GM23338 (cell line): ENCODE measurements around the gene BLACAT1. TPM values are rescaled to one million over a fixed set of nuclear protein-coding genes. Genes with fewer than 3 reads are reported as not detected.

Experiments
- ATAC-seq: fragments of 200-7000 bp; cut with Tn5 transposase; 3 replicates; pipeline ENCODE4 v1.9.1; 2020
- DNase-seq: peaks from one replicate; pipeline ENCODE4 v3.0.0-alpha.2; 2015; ENCODE audit warnings: low spot score
- H2AFZ ChIP-seq: fragments of 200-600 bp; sonication (generic); 2 replicates; pipeline ENCODE4 v1.8.0; 2016; ENCODE audit warnings: antibody characterized with exemption, mild to moderate bottlenecking, moderate library complexity
- H3F3A ChIP-seq: fragments of 200-600 bp; sonication (generic); replicated peaks from 2 replicates; pipeline ENCODE4 v1.8.0; 2017; ENCODE audit warnings: antibody characterized with exemption, mixed run types, low read depth
- H3K27ac ChIP-seq: fragments of 200-600 bp; sonication (generic); 2 replicates; pipeline ENCODE4 v1.6.1; 2016; ENCODE audit warnings: low read depth
- H3K27me3 ChIP-seq: fragments of 200-600 bp; sonication (generic); 2 replicates; pipeline ENCODE4 v1.8.0; 2016; ENCODE audit warnings: mild to moderate bottlenecking, mixed run types, moderate library complexity; ENCODE audit not compliant: insufficient read depth
- H3K36me3 ChIP-seq: fragments of 200-600 bp; sonication (generic); 2 replicates; pipeline ENCODE4 v1.8.0; 2016; ENCODE audit warnings: mild to moderate bottlenecking; ENCODE audit not compliant: insufficient read depth
- H3K4me1 ChIP-seq: fragments of 200-600 bp; sonication (generic); 2 replicates; pipeline ENCODE4 v1.8.0; 2016; ENCODE audit warnings: mild to moderate bottlenecking, moderate library complexity; ENCODE audit not compliant: insufficient read depth
- H3K4me2 ChIP-seq: fragments of 200-600 bp; sonication (generic); 2 replicates; pipeline ENCODE4 v1.7.1; 2017; ENCODE audit warnings: mixed run types
- H3K4me3 ChIP-seq: fragments of 200-600 bp; sonication (generic); 2 replicates; pipeline ENCODE4 v1.6.1; 2016; ENCODE audit warnings: mixed run types
- H3K79me2 ChIP-seq: fragments of 200-600 bp; sonication (generic); replicated peaks from 2 replicates; pipeline ENCODE4 v1.8.0; 2017; ENCODE audit warnings: mild to moderate bottlenecking; ENCODE audit not compliant: insufficient read depth
- H3K9me2 ChIP-seq: fragments of 200-600 bp; sonication (generic); 2 replicates; pipeline ENCODE4 v1.8.0; 2017; ENCODE audit not compliant: insufficient read depth
- H4K20me1 ChIP-seq: fragments of 200-600 bp; sonication (generic); replicated peaks from 2 replicates; pipeline ENCODE4 v1.8.0; 2017; ENCODE audit warnings: mild to moderate bottlenecking; ENCODE audit not compliant: insufficient read depth
- H3K27ac Mint-ChIP-seq: 2 replicates; pipeline ENCODE4 v1.8.0; 2020; ENCODE audit warnings: inconsistent platforms, mild to moderate bottlenecking, moderate library complexity, mixed read lengths
- H3K27me3 Mint-ChIP-seq: 3 replicates; pipeline ENCODE4 v1.8.0; 2022; ENCODE audit warnings: low read depth, mild to moderate bottlenecking, moderate library complexity, mixed read lengths, inconsistent platforms; ENCODE audit not compliant: insufficient read depth, poor library complexity
- H3K36me3 Mint-ChIP-seq: 3 replicates; pipeline ENCODE4 v1.8.0; 2021; ENCODE audit warnings: low read depth, mild to moderate bottlenecking, inconsistent platforms, moderate library complexity, mixed read lengths
- H3K4me1 Mint-ChIP-seq: 3 replicates; pipeline ENCODE4 v1.8.0; 2020; ENCODE audit warnings: mild to moderate bottlenecking, inconsistent platforms, mixed read lengths
- H3K4me3 Mint-ChIP-seq: 3 replicates; pipeline ENCODE4 v1.8.0; 2021; ENCODE audit warnings: moderate library complexity, mild to moderate bottlenecking, inconsistent platforms, mixed read lengths
- H3K9me3 Mint-ChIP-seq: 3 replicates; pipeline ENCODE4 v1.8.0; 2020; ENCODE audit warnings: moderate library complexity, mild to moderate bottlenecking, inconsistent platforms, mixed read lengths
- EZH2 ChIP-seq: fragments of 200-600 bp; sonication (generic); IDR thresholded peaks from one replicate; pipeline ENCODE4 v1.8.0; 2017; ENCODE audit warnings: antibody characterized with exemption, mild to moderate bottlenecking, low read depth; ENCODE audit not compliant: unreplicated experiment
- EZH2phosphoT487 ChIP-seq: fragments of 200-600 bp; sonication (generic); IDR thresholded peaks from one replicate; pipeline ENCODE4 v1.8.1; 2018; ENCODE audit warnings: antibody characterized with exemption; ENCODE audit not compliant: unreplicated experiment
- JUNB ChIP-seq: IDR thresholded peaks from one replicate; pipeline ENCODE4 v1.6.1; 2016; ENCODE audit warnings: antibody characterized with exemption; ENCODE audit not compliant: unreplicated experiment
- NANOG ChIP-seq: IDR thresholded peaks from 2 replicates; pipeline ENCODE4 v1.6.1; 2016; ENCODE audit warnings: antibody characterized with exemption, borderline replicate concordance
- POLR2AphosphoS5 ChIP-seq: IDR thresholded peaks from 2 replicates; pipeline ENCODE4 v1.6.1; 2016; ENCODE audit warnings: antibody characterized with exemption, low read depth
- STAT1 ChIP-seq: IDR thresholded peaks from one replicate; pipeline ENCODE4 v1.6.1; 2016; ENCODE audit warnings: antibody characterized with exemption; ENCODE audit not compliant: unreplicated experiment
- ZNF114 ChIP-seq: fragments of 250-450 bp; sonication (Bioruptor Pico); IDR thresholded peaks from 2 replicates; pipeline ENCODE4 v1.5.0; 2020; ENCODE audit warnings: mild to moderate bottlenecking, moderate library complexity
- ZNF331 ChIP-seq: fragments of 250-450 bp; sonication (Bioruptor Pico); IDR thresholded peaks from 2 replicates; pipeline ENCODE4 v1.5.0; 2020; ENCODE audit warnings: low read depth, mild to moderate bottlenecking, moderate library complexity
- polyA plus RNA-seq: library from polyadenylated mRNA; unstranded; fragments of >200 nt; fragmentation: Nextera tagmentation; extraction: Ambion mirVana; gene quantifications from 2 replicates; pipeline ENCODE4 v1.2.1, GENCODE V29; 2016
- total RNA-seq: library from RNA; depleted of rRNA; stranded (reverse); fragments of >200 nt; shearing (Covaris generic); gene quantifications from 2 replicates; pipeline ENCODE4 v1.2.3, GENCODE V29; 2014
- TF ChIP-seq, protein P1 (sequence below): IDR thresholded peaks from one replicate; pipeline ENCODE4 v1.6.1; 2018; ENCODE audit warnings: antibody characterized with exemption; ENCODE audit not compliant: unreplicated experiment
- TF ChIP-seq, protein P2 (sequence below), 2 experiments: fragments of 200-600 bp in 1 of 2; sonication (generic) in 1 of 2; conservative IDR thresholded peaks; 2 replicates each; pipeline versions ENCODE4 v1.5.1 to v1.6.1; 2016 to 2017; ENCODE audit warnings: antibody characterized with exemption in 2 of 2, low read depth in 2 of 2, mild to moderate bottlenecking in 2 of 2, moderate library complexity in 1 of 2
- TF ChIP-seq, protein P3 (sequence below): fragments of 250-450 bp; sonication (Bioruptor Pico); IDR thresholded peaks from 2 replicates; pipeline ENCODE4 v1.5.0; 2020; ENCODE audit warnings: mild to moderate bottlenecking, moderate library complexity

Gene BLACAT1
- total and polyA plus RNA-seq, 2 experiments from 2014 or later = 1.6 to 6.2 TPM

DNA sequence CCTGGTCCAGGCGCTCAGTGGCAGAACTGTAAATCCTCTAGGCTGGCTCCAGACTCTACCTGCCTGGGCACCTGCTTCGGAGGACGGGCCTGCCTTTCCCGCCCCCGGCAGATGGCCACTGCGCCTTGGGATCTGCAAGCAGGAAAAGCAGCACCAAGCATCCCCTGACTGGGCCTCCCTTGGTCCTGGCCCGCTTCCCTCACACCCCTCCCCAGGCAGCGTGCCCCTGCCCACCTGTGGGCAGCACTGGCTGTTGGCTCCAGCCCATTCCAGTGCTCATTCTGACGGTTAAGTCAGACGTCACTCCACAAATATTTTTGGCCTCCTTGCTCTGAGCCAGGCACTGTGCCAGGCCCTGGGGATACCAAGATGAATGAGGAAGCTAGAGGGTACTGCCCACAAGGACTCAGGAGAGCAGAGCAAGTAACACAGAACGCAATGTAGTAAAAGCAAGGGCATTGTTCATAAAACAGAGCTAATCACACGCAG lies 22.0 kb upstream of the BLACAT1 start:
- Histone ChIP-seq H3K4me3 (no peak overlapping the region), H3K9me2 (no peaks in the 10 kb centered on the region), H3K4me1 (peaks cover 10% of the 10 kb centered on the region; the same call in 1 of the 2 replicates), H3K79me2 (no peaks in the 10 kb centered on the region), H3K36me3 (no peaks in the 10 kb centered on the region), H2AFZ (peak overlapping the region; percentile 81), H3K27ac (no peak overlapping the region), H3K27me3 (no peaks in the 10 kb centered on the region), H3K4me2 (peak overlapping the region; percentile 55), H3F3A (peaks cover 2% of the 10 kb centered on the region; the same call in 1 of the 2 replicates), H4K20me1 (no peaks in the 10 kb centered on the region)
- DNase-seq = no peak
- Mint-ChIP-seq H3K4me3 (no peak overlapping the region), H3K4me1 (peaks cover 51% of the 10 kb centered on the region), H3K36me3 (peaks cover 6% of the 10 kb centered on the region; the same call in 2 of the 3 replicates), H3K27ac (no peak overlapping the region), H3K27me3 (peaks cover 22% of the 10 kb centered on the region), H3K9me3 (peaks cover 16% of the 10 kb centered on the region)
- ATAC-seq = no peak; the same call in 2 of the 3 replicates
- TF ChIP-seq STAT1 (no peak), JUNB (no peak), ZNF331 (no peak), EZH2 (no peak), NANOG (no peak), EZH2phosphoT487 (no peak), ZNF114 (no peak), POLR2AphosphoS5 (no peak)
- TF ChIP-seq, protein P1, sequence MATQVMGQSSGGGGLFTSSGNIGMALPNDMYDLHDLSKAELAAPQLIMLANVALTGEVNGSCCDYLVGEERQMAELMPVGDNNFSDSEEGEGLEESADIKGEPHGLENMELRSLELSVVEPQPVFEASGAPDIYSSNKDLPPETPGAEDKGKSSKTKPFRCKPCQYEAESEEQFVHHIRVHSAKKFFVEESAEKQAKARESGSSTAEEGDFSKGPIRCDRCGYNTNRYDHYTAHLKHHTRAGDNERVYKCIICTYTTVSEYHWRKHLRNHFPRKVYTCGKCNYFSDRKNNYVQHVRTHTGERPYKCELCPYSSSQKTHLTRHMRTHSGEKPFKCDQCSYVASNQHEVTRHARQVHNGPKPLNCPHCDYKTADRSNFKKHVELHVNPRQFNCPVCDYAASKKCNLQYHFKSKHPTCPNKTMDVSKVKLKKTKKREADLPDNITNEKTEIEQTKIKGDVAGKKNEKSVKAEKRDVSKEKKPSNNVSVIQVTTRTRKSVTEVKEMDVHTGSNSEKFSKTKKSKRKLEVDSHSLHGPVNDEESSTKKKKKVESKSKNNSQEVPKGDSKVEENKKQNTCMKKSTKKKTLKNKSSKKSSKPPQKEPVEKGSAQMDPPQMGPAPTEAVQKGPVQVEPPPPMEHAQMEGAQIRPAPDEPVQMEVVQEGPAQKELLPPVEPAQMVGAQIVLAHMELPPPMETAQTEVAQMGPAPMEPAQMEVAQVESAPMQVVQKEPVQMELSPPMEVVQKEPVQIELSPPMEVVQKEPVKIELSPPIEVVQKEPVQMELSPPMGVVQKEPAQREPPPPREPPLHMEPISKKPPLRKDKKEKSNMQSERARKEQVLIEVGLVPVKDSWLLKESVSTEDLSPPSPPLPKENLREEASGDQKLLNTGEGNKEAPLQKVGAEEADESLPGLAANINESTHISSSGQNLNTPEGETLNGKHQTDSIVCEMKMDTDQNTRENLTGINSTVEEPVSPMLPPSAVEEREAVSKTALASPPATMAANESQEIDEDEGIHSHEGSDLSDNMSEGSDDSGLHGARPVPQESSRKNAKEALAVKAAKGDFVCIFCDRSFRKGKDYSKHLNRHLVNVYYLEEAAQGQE = no peak
- TF ChIP-seq, protein P2, sequence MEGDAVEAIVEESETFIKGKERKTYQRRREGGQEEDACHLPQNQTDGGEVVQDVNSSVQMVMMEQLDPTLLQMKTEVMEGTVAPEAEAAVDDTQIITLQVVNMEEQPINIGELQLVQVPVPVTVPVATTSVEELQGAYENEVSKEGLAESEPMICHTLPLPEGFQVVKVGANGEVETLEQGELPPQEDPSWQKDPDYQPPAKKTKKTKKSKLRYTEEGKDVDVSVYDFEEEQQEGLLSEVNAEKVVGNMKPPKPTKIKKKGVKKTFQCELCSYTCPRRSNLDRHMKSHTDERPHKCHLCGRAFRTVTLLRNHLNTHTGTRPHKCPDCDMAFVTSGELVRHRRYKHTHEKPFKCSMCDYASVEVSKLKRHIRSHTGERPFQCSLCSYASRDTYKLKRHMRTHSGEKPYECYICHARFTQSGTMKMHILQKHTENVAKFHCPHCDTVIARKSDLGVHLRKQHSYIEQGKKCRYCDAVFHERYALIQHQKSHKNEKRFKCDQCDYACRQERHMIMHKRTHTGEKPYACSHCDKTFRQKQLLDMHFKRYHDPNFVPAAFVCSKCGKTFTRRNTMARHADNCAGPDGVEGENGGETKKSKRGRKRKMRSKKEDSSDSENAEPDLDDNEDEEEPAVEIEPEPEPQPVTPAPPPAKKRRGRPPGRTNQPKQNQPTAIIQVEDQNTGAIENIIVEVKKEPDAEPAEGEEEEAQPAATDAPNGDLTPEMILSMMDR (conservative IDR thresholded peaks at IDR 0.05; ENCODE audit: low read depth in 2 of 2) = no peak; a peak in 1 of 4 replicates

DNA sequence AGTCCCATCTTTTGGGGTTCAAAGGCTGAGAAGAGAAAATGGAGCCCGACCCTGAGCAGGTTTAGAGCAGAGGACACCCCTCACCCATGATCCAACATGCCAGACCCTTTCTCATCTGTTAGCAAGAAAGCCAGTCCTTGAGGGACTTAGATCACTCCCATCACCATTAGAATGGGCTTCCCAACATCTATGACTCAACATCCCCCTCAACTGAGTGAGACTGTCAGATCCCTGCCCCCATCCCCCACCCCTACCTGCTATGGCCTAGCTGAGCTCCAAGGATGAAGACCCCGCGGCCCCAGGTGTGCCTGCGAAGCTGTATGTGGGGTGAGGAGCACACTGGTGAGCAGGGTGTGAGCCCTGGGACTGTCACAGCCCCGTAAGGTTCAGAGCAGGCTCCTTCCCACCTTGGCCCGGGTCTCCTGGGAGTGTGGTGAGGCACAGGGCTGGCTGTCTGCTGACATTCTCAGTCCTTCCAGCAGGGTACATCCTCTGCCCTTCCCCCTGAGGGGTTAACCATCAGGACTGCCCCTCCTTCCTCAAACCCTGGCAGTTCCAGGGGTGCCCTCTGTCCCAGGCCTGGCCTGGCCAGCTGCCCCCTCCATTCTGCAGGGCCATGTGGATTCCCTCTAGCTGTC lies 21.4 kb upstream of the BLACAT1 start:
- H3K4me3 Mint-ChIP-seq = no peak overlapping the region
- Histone ChIP-seq H3K36me3 (no peaks in the 10 kb centered on the region), H4K20me1 (no peaks in the 10 kb centered on the region), H3F3A (peaks cover 2% of the 10 kb centered on the region; the same call in 1 of the 2 replicates), H3K27ac (no peak overlapping the region), H3K4me1 (peaks cover 10% of the 10 kb centered on the region; the same call in 1 of the 2 replicates), H3K9me2 (no peaks in the 10 kb centered on the region), H3K27me3 (no peaks in the 10 kb centered on the region), H3K4me2 (peak overlapping the region; percentile 55), H2AFZ (peak overlapping the region; percentile 81), H3K79me2 (no peaks in the 10 kb centered on the region), H3K4me3 (no peak overlapping the region)
- peaks cover 55% of the 10 kb centered on the region for H3K4me1 Mint-ChIP-seq
- H3K27me3 Mint-ChIP-seq = peaks cover 25% of the 10 kb centered on the region
- H3K36me3 Mint-ChIP-seq = peaks cover 6% of the 10 kb centered on the region; the same call in 2 of the 3 replicates
- TF ChIP-seq, protein P3, sequence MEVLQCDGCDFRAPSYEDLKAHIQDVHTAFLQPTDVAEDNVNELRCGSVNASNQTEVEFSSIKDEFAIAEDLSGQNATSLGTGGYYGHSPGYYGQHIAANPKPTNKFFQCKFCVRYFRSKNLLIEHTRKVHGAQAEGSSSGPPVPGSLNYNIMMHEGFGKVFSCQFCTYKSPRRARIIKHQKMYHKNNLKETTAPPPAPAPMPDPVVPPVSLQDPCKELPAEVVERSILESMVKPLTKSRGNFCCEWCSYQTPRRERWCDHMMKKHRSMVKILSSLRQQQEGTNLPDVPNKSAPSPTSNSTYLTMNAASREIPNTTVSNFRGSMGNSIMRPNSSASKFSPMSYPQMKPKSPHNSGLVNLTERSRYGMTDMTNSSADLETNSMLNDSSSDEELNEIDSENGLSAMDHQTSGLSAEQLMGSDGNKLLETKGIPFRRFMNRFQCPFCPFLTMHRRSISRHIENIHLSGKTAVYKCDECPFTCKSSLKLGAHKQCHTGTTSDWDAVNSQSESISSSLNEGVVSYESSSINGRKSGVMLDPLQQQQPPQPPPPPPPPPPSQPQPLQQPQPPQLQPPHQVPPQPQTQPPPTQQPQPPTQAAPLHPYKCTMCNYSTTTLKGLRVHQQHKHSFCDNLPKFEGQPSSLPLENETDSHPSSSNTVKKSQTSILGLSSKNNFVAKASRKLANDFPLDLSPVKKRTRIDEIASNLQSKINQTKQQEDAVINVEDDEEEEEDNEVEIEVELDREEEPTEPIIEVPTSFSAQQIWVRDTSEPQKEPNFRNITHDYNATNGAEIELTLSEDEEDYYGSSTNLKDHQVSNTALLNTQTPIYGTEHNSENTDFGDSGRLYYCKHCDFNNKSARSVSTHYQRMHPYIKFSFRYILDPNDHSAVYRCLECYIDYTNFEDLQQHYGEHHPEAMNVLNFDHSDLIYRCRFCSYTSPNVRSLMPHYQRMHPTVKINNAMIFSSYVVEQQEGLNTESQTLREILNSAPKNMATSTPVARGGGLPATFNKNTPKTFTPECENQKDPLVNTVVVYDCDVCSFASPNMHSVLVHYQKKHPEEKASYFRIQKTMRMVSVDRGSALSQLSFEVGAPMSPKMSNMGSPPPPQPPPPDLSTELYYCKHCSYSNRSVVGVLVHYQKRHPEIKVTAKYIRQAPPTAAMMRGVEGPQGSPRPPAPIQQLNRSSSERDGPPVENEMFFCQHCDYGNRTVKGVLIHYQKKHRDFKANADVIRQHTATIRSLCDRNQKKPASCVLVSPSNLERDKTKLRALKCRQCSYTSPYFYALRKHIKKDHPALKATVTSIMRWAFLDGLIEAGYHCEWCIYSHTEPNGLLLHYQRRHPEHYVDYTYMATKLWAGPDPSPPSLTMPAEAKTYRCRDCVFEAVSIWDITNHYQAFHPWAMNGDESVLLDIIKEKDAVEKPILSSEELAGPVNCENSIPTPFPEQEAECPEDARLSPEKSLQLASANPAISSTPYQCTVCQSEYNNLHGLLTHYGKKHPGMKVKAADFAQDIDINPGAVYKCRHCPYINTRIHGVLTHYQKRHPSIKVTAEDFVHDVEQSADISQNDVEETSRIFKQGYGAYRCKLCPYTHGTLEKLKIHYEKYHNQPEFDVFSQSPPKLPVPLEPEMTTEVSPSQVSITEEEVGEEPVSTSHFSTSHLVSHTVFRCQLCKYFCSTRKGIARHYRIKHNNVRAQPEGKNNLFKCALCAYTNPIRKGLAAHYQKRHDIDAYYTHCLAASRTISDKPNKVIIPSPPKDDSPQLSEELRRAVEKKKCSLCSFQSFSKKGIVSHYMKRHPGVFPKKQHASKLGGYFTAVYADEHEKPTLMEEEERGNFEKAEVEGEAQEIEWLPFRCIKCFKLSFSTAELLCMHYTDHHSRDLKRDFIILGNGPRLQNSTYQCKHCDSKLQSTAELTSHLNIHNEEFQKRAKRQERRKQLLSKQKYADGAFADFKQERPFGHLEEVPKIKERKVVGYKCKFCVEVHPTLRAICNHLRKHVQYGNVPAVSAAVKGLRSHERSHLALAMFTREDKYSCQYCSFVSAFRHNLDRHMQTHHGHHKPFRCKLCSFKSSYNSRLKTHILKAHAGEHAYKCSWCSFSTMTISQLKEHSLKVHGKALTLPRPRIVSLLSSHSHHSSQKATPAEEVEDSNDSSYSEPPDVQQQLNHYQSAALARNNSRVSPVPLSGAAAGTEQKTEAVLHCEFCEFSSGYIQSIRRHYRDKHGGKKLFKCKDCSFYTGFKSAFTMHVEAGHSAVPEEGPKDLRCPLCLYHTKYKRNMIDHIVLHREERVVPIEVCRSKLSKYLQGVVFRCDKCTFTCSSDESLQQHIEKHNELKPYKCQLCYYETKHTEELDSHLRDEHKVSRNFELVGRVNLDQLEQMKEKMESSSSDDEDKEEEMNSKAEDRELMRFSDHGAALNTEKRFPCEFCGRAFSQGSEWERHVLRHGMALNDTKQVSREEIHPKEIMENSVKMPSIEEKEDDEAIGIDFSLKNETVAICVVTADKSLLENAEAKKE (CRISPR knock-in tag) = no peak
- no peak overlapping the region for H3K27ac Mint-ChIP-seq
- DNase-seq (peak; percentile 71), ATAC-seq (peak; percentile 83)
- peaks cover 16% of the 10 kb centered on the region for H3K9me3 Mint-ChIP-seq
